HEK293 (cell line): ENCODE measurements around the gene PCBP4.
"Not testable (repeated sequence)": the region's sequence is repeated elsewhere in the genome, so short reads cannot be mapped to it uniquely, and the experiment has no call there.

Experiments
- CTCF ChIA-PET: fragments of 350-600 bp; formaldehyde crosslinking; extraction: SDS; loops from one replicate; lab custom pipeline; 2021; ENCODE audit warnings: antibody characterized with exemption; lab: Yijun Ruan, JAX
- POLR2A ChIA-PET: fragments of 300-600 bp; formaldehyde crosslinking; extraction: SDS; loops from one replicate; lab custom pipeline; 2020; ENCODE audit warnings: antibody characterized with exemption, inconsistent platforms; lab: Yijun Ruan, JAX
- H3K27ac ChIP-seq: fragments of 200-500 bp; sonication (Bioruptor generic); 2 replicates; pipeline ENCODE4 v1.5.1; 2014; ENCODE audit warnings: low read depth, low read length, control low read depth, inconsistent platforms; ENCODE audit errors: extremely low read depth
- H3K36me3 ChIP-seq, 2 experiments: fragments of 200-500 bp in 1 of 2; sonication (Bioruptor generic) in 1 of 2; 1 replicate in 1 of 2; 2 replicates in 1 of 2; pipeline ENCODE4 v1.5.1; 2014 to 2017; ENCODE audit warnings: inconsistent platforms in 2 of 2, low read length in 2 of 2; ENCODE audit not compliant: control insufficient read depth in 2 of 2, insufficient read depth in 1 of 2
- H3K4me1 ChIP-seq: fragments of 200-500 bp; sonication (Bioruptor generic); 2 replicates; pipeline ENCODE4 v1.5.1; 2014; ENCODE audit warnings: mild to moderate bottlenecking, low read length, inconsistent platforms; ENCODE audit not compliant: control insufficient read depth, insufficient read depth
- H3K4me3 ChIP-seq: 2 replicates; pipeline ENCODE4 v1.5.1; 2011; ENCODE audit warnings: low read depth, mild to moderate bottlenecking, control low read depth, low read length, moderate library complexity
- H3K9me3 ChIP-seq: fragments of 200-500 bp; sonication (Bioruptor generic); 2 replicates; pipeline ENCODE4 v1.5.1; 2014; ENCODE audit warnings: low read depth, low read length, inconsistent platforms; ENCODE audit not compliant: control insufficient read depth, insufficient read depth
- EGR2 ChIP-seq: fragments of 450-650 bp; formaldehyde crosslinking; IDR thresholded peaks from 2 replicates; pipeline ENCODE4 v1.5.1; 2016; ENCODE audit warnings: low read depth, missing biosample characterization, missing genetic modification characterization
- FEZF1 ChIP-seq: fragments of 450-650 bp; formaldehyde crosslinking; IDR thresholded peaks from 2 replicates; pipeline ENCODE4 v1.5.1; 2016; ENCODE audit warnings: missing biosample characterization, missing genetic modification characterization
- GLIS1 ChIP-seq: fragments of 450-650 bp; formaldehyde crosslinking; IDR thresholded peaks from 2 replicates; pipeline ENCODE4 v1.5.1; 2016; ENCODE audit warnings: missing biosample characterization, missing genetic modification characterization
- KLF10 ChIP-seq: fragments of 450-650 bp; IDR thresholded peaks from 2 replicates; pipeline ENCODE4 v1.5.1; 2018; ENCODE audit warnings: missing biosample characterization, mild to moderate bottlenecking, missing genetic modification characterization
- MEIS1 ChIP-seq: sonication (generic); formaldehyde crosslinking; IDR thresholded peaks from 2 replicates; pipeline ENCODE4 v1.8.1; 2022; ENCODE audit warnings: missing genetic modification reagents, mild to moderate bottlenecking, borderline replicate concordance
- REST ChIP-seq: fragments of 450-650 bp; formaldehyde crosslinking; IDR thresholded peaks from 2 replicates; pipeline ENCODE4 v1.5.1; 2016; ENCODE audit warnings: missing biosample characterization, missing genetic modification characterization
- SCRT1 ChIP-seq: fragments of 450-650 bp; formaldehyde crosslinking; IDR thresholded peaks from 2 replicates; pipeline ENCODE4 v1.5.1; 2016; ENCODE audit warnings: missing biosample characterization, missing genetic modification characterization, borderline replicate concordance
- SP2 ChIP-seq: fragments of 450-650 bp; formaldehyde crosslinking; IDR thresholded peaks from 2 replicates; pipeline ENCODE4 v1.5.1; 2016; ENCODE audit warnings: missing biosample characterization, missing genetic modification characterization
- WT1 ChIP-seq: fragments of 450-650 bp; formaldehyde crosslinking; IDR thresholded peaks from 2 replicates; pipeline ENCODE4 v1.5.1; 2016; ENCODE audit warnings: missing biosample characterization, missing genetic modification characterization
- YY1 ChIP-seq: fragments of 450-650 bp; formaldehyde crosslinking; IDR thresholded peaks from 2 replicates; pipeline ENCODE4 v1.5.1; 2018; ENCODE audit warnings: missing biosample characterization, missing genetic modification characterization
- ZBTB49 ChIP-seq: fragments of 450-650 bp; formaldehyde crosslinking; IDR thresholded peaks from 2 replicates; pipeline ENCODE4 v1.5.1; 2016; ENCODE audit warnings: missing biosample characterization, missing genetic modification characterization, low read depth
- ZNF114 ChIP-seq: fragments of 450-650 bp; formaldehyde crosslinking; IDR thresholded peaks from 2 replicates; pipeline ENCODE4 v1.5.0; 2017; ENCODE audit warnings: missing biosample characterization, missing genetic modification characterization
- ZNF362 ChIP-seq: fragments of 450-650 bp; formaldehyde crosslinking; IDR thresholded peaks from 2 replicates; pipeline ENCODE4 v1.5.1; 2016; ENCODE audit warnings: missing biosample characterization, missing genetic modification characterization
- ZNF366 ChIP-seq: fragments of 450-650 bp; formaldehyde crosslinking; conservative IDR thresholded peaks from 2 replicates; pipeline ENCODE4 v1.5.1; 2016; ENCODE audit warnings: missing biosample characterization, missing genetic modification characterization
- ZNF48 ChIP-seq: fragments of 450-650 bp; formaldehyde crosslinking; IDR thresholded peaks from 2 replicates; pipeline ENCODE4 v1.5.1; 2016; ENCODE audit warnings: missing biosample characterization, missing genetic modification characterization
- ZNF501 ChIP-seq: fragments of 450-650 bp; formaldehyde crosslinking; IDR thresholded peaks from 2 replicates; pipeline ENCODE4 v1.5.1; 2016; ENCODE audit warnings: missing biosample characterization, missing genetic modification characterization
- ZNF514 ChIP-seq: fragments of 450-650 bp; formaldehyde crosslinking; IDR thresholded peaks from 2 replicates; pipeline ENCODE4 v1.5.1; 2016; ENCODE audit warnings: missing biosample characterization, missing genetic modification characterization
- ZNF670 ChIP-seq: fragments of 450-650 bp; formaldehyde crosslinking; IDR thresholded peaks from 2 replicates; pipeline ENCODE4 v1.5.1; 2016; ENCODE audit warnings: missing biosample characterization, missing genetic modification characterization, low read depth
- ZNF747 ChIP-seq: fragments of 450-650 bp; formaldehyde crosslinking; IDR thresholded peaks from 2 replicates; pipeline ENCODE4 v1.5.1; 2016; ENCODE audit warnings: missing biosample characterization, missing genetic modification characterization

The PCBP4 gene

GRCh38 chr3:51930439-51930838 is 36.8 kb downstream of the PCBP4 start:
- Histone ChIP-seq H3K27ac (no peak overlapping the region), H3K4me3 (no peak overlapping the region), H3K9me3 (no peaks in the 10 kb centered on the region), H3K4me1 (no peaks in the 10 kb centered on the region), H3K36me3 (peaks cover 0 to 25% of the 10 kb centered on the region in 2 experiments; a peak in 1 of 3 replicates)
- ChIA-PET POLR2A (no interaction called here), CTCF (interaction anchor here (0.6 kb wide), 1 partner anchor 53 kb away, joined by 4 read pairs; the partner anchor contains the start of gene ACY1)
- TF ChIP-seq WT1 (no peak), ZNF670 (tag by site-specific recombination) (no peak), SCRT1 (tag by site-specific recombination) (no peak), ZNF514 (tag by site-specific recombination) (no peak)

- CTCF ChIA-PET: no interaction called here
- no peak overlapping the region for H3K4me3 ChIP-seq
- peak; percentile 98 for TF ChIP-seq REST
- no peak for TF ChIP-seq ZNF501 (tag by site-specific recombination)
- no peak for TF ChIP-seq ZNF48 (tag by site-specific recombination)
- no peak for TF ChIP-seq MEIS1 (CRISPR knock-in tag)
- no peak for TF ChIP-seq ZNF114 (tag by site-specific recombination)
- TF ChIP-seq, all 188 proteins: peak for 1
- no peak overlapping the region for H3K27ac ChIP-seq
- H3K4me1 ChIP-seq: no peaks in the 10 kb centered on the region
- no peaks in the 10 kb centered on the region for H3K9me3 ChIP-seq
- POLR2A ChIA-PET: no interaction called here
- H3K36me3 ChIP-seq: peaks cover 0 to 18% of the 10 kb centered on the region in 2 experiments; a peak in 1 of 3 replicates
These were observed 37.7 kb downstream of the PCBP4 start for GRCh38 chr3:51929420-51930003.

- POLR2A ChIA-PET, H3K4me3 ChIP-seq, H3K9me3 ChIP-seq, H3K27ac ChIP-seq, H3K4me1 ChIP-seq, CTCF ChIA-PET: not testable (repeated sequence)
- H3K36me3 ChIP-seq: peaks cover 0 to 13% of the 10 kb centered on the region in 2 experiments; a peak in 1 of 3 replicates
These were observed 38.3 kb downstream of the PCBP4 start for GRCh38 chr3:51928981-51929380.

- Histone ChIP-seq H3K36me3 (peaks cover 0 to 7% of the 10 kb centered on the region in 2 experiments; a peak in 1 of 3 replicates), H3K9me3 (no peaks in the 10 kb centered on the region), H3K4me1 (no peaks in the 10 kb centered on the region), H3K4me3 (no peak overlapping the region), H3K27ac (no peak overlapping the region)
- ChIA-PET POLR2A (interaction anchor here (0.7 kb wide), 1 partner anchor 226 kb away, joined by 5 read pairs; no protein-coding TSS in a partner anchor), CTCF (no interaction called here)
- no peak for TF ChIP-seq FEZF1
- TF ChIP-seq SP2: no peak
- no peak for TF ChIP-seq ZNF362 (tag by site-specific recombination)
- TF ChIP-seq EGR2 (tag by site-specific recombination): no peak
- no peak for TF ChIP-seq ZBTB49
- no peak for TF ChIP-seq KLF10 (tag by site-specific recombination)
- TF ChIP-seq GLIS1 (tag by site-specific recombination): no peak
- TF ChIP-seq YY1 (tag by site-specific recombination): no peak
- TF ChIP-seq ZNF366 (tag by site-specific recombination): no peak
- no peak for TF ChIP-seq ZNF747 (tag by site-specific recombination)
These were observed 38.8 kb downstream of the PCBP4 start for GRCh38 chr3:51928438-51928837.
